HCT116 (cell line): ENCODE results near the gene DNAJC5. TPM values are rescaled to one million over a fixed set of nuclear protein-coding genes. Genes with fewer than 3 reads are reported as not detected.

Experiments
- ATAC-seq: fragments of 200-7000 bp; cut with Tn5 transposase; 2 replicates; pipeline ENCODE4 v1.9.1; 2020; ENCODE audit warnings: mild to moderate bottlenecking, moderate library complexity
- BruUV-seq: library from RNA; stranded (reverse); fragments of 400-500 nt; replicated peaks from 2 replicates; lab custom pipeline; 2021; lab: Mats Ljungman, UMichigan
- CTCF ChIA-PET: fragments of 300-600 bp; sonication (Branson Sonifier 250); formaldehyde crosslinking; loops from one replicate; lab custom pipeline; 2021; ENCODE audit warnings: antibody characterized with exemption; lab: Charles Lee
- POLR2A ChIA-PET: fragments of 300-600, 350-600 bp; sonication (Branson Sonifier 250); formaldehyde crosslinking; loops from one replicate; lab custom pipeline; 2021; ENCODE audit warnings: antibody characterized with exemption; lab: Charles Lee
- RAD21 ChIA-PET, 2 experiments: fragments of 300-600 bp; sonication (Branson Sonifier 250); formaldehyde crosslinking; loops; one replicate each; lab custom pipeline; 2023; ENCODE audit warnings: low total read pairs in 2 of 2; ENCODE audit not compliant: uncharacterized antibody in 2 of 2, unreplicated experiment in 2 of 2, low non-redundant PET in 1 of 2; lab: Charles Lee
- DNase-seq: peaks from one replicate; pipeline ENCODE4 v3.0.0-alpha.2; 2010; ENCODE audit warnings: low read depth, low spot score
- H2AFZ ChIP-seq: fragments of 200-600 bp; shearing (Covaris generic), sonication (generic); 2 replicates; pipeline ENCODE4 v1.6.1; 2017; ENCODE audit warnings: low read depth, mixed run types, mixed read lengths, antibody characterized with exemption, low read length; ENCODE audit not compliant: poor library complexity, severe bottlenecking
- H3K27ac ChIP-seq: 2 replicates; pipeline ENCODE4 v1.5.1; 2012; ENCODE audit warnings: low read depth, low read length
- H3K27me3 ChIP-seq: fragments of 200-600 bp; sonication (generic); 2 replicates; pipeline ENCODE4 v1.6.1; 2016; ENCODE audit warnings: mixed run types, low read length, mixed read lengths; ENCODE audit not compliant: insufficient read depth
- H3K36me3 ChIP-seq, 2 experiments: fragments of 200-500 bp in 1 of 2; fragments of 200-600 bp in 1 of 2; sonication (Bioruptor generic) in 1 of 2; sonication (generic) in 1 of 2; 2 replicates each; pipeline versions ENCODE4 v1.5.1 to v1.6.1; 2014 to 2016; ENCODE audit warnings: low read length in 2 of 2, inconsistent platforms in 1 of 2, mixed read lengths in 1 of 2, mixed run types in 1 of 2; ENCODE audit not compliant: insufficient read depth in 2 of 2, control insufficient read depth in 1 of 2
- H3K4me1 ChIP-seq, 2 experiments: fragments of 200-600 bp in 1 of 2; sonication (generic) in 1 of 2; 2 replicates each; pipeline versions ENCODE4 v1.5.1 to v1.6.1; 2012 to 2017; ENCODE audit warnings: low read length in 2 of 2, inconsistent platforms in 1 of 2, mild to moderate bottlenecking in 1 of 2, mixed read lengths in 1 of 2, mixed run types in 1 of 2, moderate library complexity in 1 of 2; ENCODE audit not compliant: insufficient read depth in 2 of 2, control insufficient read depth in 1 of 2
- H3K4me2 ChIP-seq: fragments of 200-600 bp; sonication (generic); 2 replicates; pipeline ENCODE4 v1.6.1; 2017; ENCODE audit warnings: mixed run types, low read length, mixed read lengths
- H3K4me3 ChIP-seq, 2 experiments: fragments of 200-600 bp in 1 of 2; sonication (generic) in 1 of 2; replicated peaks in 1 of 2; 2 replicates each; pipeline ENCODE4 v1.5.1; 2011 to 2016; ENCODE audit warnings: low read length in 2 of 2, control low read depth in 1 of 2, low read depth in 1 of 2, mild to moderate bottlenecking in 1 of 2, mixed read lengths in 1 of 2, mixed run types in 1 of 2
- H3K79me2 ChIP-seq: fragments of 200-600 bp; sonication (generic); 2 replicates; pipeline ENCODE4 v1.6.1; 2017; ENCODE audit warnings: mild to moderate bottlenecking, mixed run types, low read length, moderate library complexity, mixed read lengths; ENCODE audit not compliant: insufficient read depth
- H3K9ac ChIP-seq: fragments of 200-600 bp; sonication (generic); 2 replicates; pipeline ENCODE4 v1.6.1; 2016; ENCODE audit warnings: low read length, mixed read lengths
- H3K9me2 ChIP-seq: fragments of 200-600 bp; sonication (generic), shearing (Covaris generic); 2 replicates; pipeline ENCODE4 v1.6.1; 2017; ENCODE audit warnings: mixed run types, mild to moderate bottlenecking, moderate library complexity; ENCODE audit not compliant: insufficient read depth
- H3K9me3 ChIP-seq, 2 experiments: fragments of 200-500 bp in 1 of 2; fragments of 200-600 bp in 1 of 2; sonication (Bioruptor generic) in 1 of 2; sonication (generic) in 1 of 2; 2 replicates each; pipeline ENCODE4 v1.6.1; 2014 to 2017; ENCODE audit warnings: low read length in 2 of 2, mixed read lengths in 2 of 2, inconsistent platforms in 1 of 2, low read depth in 1 of 2, mild to moderate bottlenecking in 1 of 2, mixed run types in 1 of 2, moderate library complexity in 1 of 2; ENCODE audit not compliant: control insufficient read depth in 1 of 2, insufficient read depth in 1 of 2
- H4K20me1 ChIP-seq: fragments of 200-600 bp; sonication (generic), shearing (Covaris generic); 2 replicates; pipeline ENCODE4 v1.6.1; 2017; ENCODE audit warnings: mixed run types, mild to moderate bottlenecking, moderate library complexity; ENCODE audit not compliant: insufficient read depth
- EZH2 ChIP-seq: fragments of 200-600 bp; sonication (generic); IDR thresholded peaks from 2 replicates; pipeline ENCODE4 v1.6.1; 2017; ENCODE audit warnings: antibody characterized with exemption, mixed run types
- ZFX ChIP-seq: fragments of 450-650 bp; IDR thresholded peaks from 2 replicates; pipeline ENCODE4 v1.6.1; 2017
- intact Hi-C: fragments of 100-400 bp; cut with micrococcal nuclease; formaldehyde crosslinking; loops from 2 replicates; pipeline ENCODE4 v1.10.0; 2022
- total RNA-seq: library from RNA; stranded (reverse); gene quantifications from one replicate; pipeline ENCODE4 v1.2.1, GENCODE V29; 2021; ENCODE audit not compliant: unreplicated experiment
- TF ChIP-seq, protein P1 (sequence below), 3 experiments: fragments of 200-600 bp in 1 of 3; sonication (generic) in 1 of 3; IDR thresholded peaks in 2 of 3; conservative IDR thresholded peaks in 1 of 3; 2 replicates each; pipeline ENCODE4 v1.5.1; 2012 to 2017; ENCODE audit warnings: low read depth in 2 of 3, low read length in 2 of 3, antibody characterized with exemption in 1 of 3, borderline replicate concordance in 1 of 3, control low read depth in 1 of 3, mild to moderate bottlenecking in 1 of 3, mixed read lengths in 1 of 3, mixed run types in 1 of 3, moderate library complexity in 1 of 3; ENCODE audit not compliant: insufficient read depth in 1 of 3
- TF ChIP-seq, protein P2 (sequence below): IDR thresholded peaks from 2 replicates; pipeline ENCODE4 v1.6.1; 2012; ENCODE audit warnings: low read depth

Gene DNAJC5
- total RNA-seq, 1 experiment from 2014 or later = 38.3 TPM

- no peak overlapping the region for H3K9ac ChIP-seq
- no peaks in the 10 kb centered on the region for H3K9me3 ChIP-seq
- H3K36me3 ChIP-seq = peaks cover 16 to 38% of the 10 kb centered on the region in 2 experiments; a peak in 3 of 4 replicates
- RAD21 ChIA-PET = no interaction called here
- ATAC-seq (no peak), DNase-seq (no peak)
- no TSS peak for BruUV-seq
- POLR2A ChIA-PET = no interaction called here
- no peak overlapping the region for H3K4me2 ChIP-seq
- H3K9me2 ChIP-seq = no peaks in the 10 kb centered on the region
- H3K27ac ChIP-seq = no peak overlapping the region
- peaks cover 51% of the 10 kb centered on the region for H3K79me2 ChIP-seq
- H3K4me3 ChIP-seq = no peak overlapping the region
- H2AFZ ChIP-seq = no peak overlapping the region
- TF ChIP-seq ZFX = no peak
- no peak for TF ChIP-seq EZH2
- TF ChIP-seq, protein P1, sequence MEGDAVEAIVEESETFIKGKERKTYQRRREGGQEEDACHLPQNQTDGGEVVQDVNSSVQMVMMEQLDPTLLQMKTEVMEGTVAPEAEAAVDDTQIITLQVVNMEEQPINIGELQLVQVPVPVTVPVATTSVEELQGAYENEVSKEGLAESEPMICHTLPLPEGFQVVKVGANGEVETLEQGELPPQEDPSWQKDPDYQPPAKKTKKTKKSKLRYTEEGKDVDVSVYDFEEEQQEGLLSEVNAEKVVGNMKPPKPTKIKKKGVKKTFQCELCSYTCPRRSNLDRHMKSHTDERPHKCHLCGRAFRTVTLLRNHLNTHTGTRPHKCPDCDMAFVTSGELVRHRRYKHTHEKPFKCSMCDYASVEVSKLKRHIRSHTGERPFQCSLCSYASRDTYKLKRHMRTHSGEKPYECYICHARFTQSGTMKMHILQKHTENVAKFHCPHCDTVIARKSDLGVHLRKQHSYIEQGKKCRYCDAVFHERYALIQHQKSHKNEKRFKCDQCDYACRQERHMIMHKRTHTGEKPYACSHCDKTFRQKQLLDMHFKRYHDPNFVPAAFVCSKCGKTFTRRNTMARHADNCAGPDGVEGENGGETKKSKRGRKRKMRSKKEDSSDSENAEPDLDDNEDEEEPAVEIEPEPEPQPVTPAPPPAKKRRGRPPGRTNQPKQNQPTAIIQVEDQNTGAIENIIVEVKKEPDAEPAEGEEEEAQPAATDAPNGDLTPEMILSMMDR (IDR thresholded peaks at IDR 0.05 in 2 of 3, conservative IDR thresholded peaks at IDR 0.05 in 1 of 3; ENCODE audit: borderline replicate concordance in 1 of 3, insufficient read depth in 1 of 3, low read depth in 2 of 3, low read length in 2 of 3) = no peak
- TF ChIP-seq, protein P2, sequence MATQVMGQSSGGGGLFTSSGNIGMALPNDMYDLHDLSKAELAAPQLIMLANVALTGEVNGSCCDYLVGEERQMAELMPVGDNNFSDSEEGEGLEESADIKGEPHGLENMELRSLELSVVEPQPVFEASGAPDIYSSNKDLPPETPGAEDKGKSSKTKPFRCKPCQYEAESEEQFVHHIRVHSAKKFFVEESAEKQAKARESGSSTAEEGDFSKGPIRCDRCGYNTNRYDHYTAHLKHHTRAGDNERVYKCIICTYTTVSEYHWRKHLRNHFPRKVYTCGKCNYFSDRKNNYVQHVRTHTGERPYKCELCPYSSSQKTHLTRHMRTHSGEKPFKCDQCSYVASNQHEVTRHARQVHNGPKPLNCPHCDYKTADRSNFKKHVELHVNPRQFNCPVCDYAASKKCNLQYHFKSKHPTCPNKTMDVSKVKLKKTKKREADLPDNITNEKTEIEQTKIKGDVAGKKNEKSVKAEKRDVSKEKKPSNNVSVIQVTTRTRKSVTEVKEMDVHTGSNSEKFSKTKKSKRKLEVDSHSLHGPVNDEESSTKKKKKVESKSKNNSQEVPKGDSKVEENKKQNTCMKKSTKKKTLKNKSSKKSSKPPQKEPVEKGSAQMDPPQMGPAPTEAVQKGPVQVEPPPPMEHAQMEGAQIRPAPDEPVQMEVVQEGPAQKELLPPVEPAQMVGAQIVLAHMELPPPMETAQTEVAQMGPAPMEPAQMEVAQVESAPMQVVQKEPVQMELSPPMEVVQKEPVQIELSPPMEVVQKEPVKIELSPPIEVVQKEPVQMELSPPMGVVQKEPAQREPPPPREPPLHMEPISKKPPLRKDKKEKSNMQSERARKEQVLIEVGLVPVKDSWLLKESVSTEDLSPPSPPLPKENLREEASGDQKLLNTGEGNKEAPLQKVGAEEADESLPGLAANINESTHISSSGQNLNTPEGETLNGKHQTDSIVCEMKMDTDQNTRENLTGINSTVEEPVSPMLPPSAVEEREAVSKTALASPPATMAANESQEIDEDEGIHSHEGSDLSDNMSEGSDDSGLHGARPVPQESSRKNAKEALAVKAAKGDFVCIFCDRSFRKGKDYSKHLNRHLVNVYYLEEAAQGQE = no peak
- CTCF ChIA-PET = no interaction called here
- H3K27me3 ChIP-seq = no peaks in the 10 kb centered on the region
- H3K4me1 ChIP-seq = peaks cover 11 to 32% of the 10 kb centered on the region in 2 experiments; a peak in 3 of 4 replicates
- no peaks in the 10 kb centered on the region; the same call in 1 of the 2 replicates for H4K20me1 ChIP-seq
- intact Hi-C loops = no loop called here
These were observed 50.2 kb downstream of the DNAJC5 start for GRCh38 chr20:63945031-63945658.
